Mucosa of gallbladder (tissue), 1 donor: ENCODE results near the gene TLCD2. TPM values are rescaled to one million over a fixed set of nuclear protein-coding genes. Genes with fewer than 3 reads are reported as not detected.
A peak's percentile ranks its signal among the peaks of the same experiment; 100 is the strongest.
"Not testable (repeated sequence)": the region's sequence is repeated elsewhere in the genome, so short reads cannot be mapped to it uniquely, and the experiment has no call there.

Experiments used
- DNase-seq: peaks from one replicate; pipeline ENCODE4 v3.0.0-alpha.2; 2020; ENCODE audit warnings: low spot score
- total RNA-seq: library from RNA; stranded (reverse); gene quantifications from one replicate; pipeline ENCODE4 v1.2.1, GENCODE V29; 2021
- donor health status: DM: no; HTN: no; CAD: no.

Gene TLCD2, protein sequence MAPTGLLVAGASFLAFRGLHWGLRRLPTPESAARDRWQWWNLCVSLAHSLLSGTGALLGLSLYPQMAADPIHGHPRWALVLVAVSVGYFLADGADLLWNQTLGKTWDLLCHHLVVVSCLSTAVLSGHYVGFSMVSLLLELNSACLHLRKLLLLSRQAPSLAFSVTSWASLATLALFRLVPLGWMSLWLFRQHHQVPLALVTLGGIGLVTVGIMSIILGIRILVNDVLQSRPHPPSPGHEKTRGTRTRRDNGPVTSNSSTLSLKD
- 6.5 TPM for total RNA-seq

DNA sequence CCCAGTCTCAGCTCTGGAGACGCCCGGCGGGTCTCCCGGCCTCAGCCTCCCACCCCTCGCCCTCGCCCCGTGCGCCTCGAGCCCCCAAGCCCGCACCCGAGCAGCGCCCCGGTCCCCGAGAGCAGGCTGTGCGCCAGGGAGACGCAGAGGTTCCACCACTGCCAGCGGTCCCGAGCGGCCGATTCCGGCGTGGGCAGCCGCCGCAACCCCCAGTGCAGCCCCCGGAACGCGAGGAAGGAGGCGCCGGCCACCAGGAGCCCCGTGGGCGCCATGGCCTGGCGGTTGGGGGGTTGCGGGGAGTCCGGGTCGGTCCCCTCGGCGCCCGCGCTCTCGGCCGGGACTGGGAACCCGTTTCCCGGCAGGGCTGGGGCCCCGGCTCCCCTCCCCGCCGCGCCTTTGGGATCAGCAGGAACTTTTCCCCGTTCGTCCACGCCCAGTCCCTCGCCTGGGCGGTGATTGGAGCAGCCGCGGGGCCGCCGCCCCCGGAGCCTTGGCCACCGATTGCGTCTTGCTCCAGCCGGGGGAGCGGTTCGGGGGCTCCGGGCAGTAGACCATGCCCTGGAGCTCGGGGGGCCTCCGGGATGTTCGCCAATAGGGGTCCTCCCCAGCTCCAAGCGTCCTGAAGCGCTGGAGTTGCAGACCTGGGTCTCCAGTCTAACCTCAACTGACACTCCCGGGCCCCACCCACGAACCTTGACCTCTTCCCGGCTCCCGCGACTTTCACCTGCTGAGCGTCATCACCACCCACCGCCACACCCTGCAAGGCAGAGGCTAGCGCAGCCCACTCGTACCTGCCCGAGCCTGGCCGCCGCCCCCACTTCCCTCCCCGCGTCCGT, at the start of gene TLCD2:
TSS of gene TLCD2 (minus strand) at position 407 of the 836 bp plus-strand sequence. CDS start at position 272, 135 bp downstream.
- peak; percentile 57 for DNase-seq

DNA sequence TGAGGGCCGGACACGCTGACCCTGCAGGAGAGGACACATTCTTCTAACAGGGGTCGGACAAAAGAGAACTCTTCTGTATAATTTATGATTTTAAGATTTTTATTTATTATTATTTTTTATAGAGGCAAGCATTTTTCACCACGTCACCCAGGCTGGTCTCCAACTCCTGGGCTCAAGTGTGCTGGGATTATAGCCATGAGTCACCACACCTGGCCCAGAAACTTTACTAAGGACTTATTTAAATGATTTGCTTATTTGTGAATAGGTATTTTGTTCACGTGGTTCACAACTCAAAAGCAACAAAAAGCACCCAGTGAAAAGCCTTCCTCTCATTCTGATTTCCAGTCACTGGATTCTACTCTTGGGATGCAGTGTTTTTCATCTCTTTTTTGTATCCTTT, 49.4 kb upstream of the TLCD2 start:
- DNase-seq, result no peak

DNA sequence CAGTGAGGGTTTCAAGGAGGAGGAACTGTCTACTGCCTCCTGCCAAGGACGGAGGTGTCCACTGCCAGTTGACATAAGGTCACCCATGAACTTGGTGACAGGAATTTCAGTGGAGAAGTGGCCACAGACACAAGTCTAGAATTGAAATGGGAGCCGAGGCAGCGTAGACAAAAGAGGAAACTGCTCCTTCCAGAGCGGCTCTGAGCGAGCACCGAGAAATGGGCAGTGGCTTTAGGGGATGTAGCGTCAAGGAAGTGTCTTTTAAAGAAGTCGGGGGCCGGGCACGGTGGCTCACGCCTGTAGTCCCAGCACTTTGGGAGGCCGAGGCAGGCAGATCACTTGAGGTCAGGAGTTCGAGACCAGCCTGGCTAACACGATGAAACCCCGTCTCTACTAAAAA, 48.6 kb upstream of the TLCD2 start:
- DNase-seq, result no peak

DNA sequence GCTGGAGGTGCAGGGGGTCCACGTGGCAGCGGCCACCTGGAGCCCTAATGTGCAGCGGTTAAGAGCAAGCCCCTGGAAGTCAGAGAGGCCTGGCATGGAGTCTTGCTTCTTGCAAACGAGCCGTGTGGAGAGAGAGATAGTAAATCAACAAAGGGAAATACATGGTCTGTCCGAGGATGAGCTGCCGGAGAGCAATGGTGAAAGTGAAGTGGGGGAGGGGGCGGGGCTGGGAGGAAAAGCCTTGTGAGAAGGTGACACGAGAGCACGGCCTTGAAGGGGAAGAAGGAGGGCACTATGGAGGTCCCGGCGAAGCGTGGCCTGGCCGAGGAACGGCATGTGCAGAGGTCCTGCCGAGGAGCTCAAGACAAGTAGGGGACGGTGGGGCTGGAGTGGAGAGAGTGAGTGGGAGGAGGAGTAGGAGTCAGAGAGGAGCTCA, 45.7 kb upstream of the TLCD2 start:
- no peak for DNase-seq

DNA sequence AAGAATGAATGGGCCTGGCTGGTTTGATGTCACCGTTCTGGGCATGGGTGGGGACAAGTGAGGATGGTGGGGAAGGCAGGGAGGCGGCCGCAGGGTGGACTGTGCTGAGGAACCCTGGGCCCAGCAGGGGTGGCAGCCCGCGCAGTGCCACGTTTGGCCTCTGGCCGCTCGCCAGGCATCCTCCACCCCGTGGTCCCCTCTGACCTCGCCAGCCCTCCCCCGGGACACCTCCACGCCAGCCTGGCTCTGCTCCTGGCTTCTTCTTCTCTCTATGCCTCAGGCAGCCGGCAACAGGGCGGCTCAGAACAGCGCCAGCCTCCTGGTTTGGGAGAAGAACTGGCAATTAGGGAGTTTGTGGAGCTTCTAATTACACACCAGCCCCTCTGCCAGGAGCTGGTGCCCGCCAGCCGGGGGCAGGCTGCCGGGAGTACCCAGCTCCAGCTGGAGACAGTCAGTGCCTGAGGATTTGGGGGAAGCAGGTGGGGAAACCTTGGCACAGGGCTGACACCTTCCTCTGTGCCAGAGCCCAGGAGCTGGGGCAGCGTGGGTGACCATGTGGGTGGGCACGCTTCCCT, 45.2 kb upstream of the TLCD2 start:
- DNase-seq, result no peak

DNA sequence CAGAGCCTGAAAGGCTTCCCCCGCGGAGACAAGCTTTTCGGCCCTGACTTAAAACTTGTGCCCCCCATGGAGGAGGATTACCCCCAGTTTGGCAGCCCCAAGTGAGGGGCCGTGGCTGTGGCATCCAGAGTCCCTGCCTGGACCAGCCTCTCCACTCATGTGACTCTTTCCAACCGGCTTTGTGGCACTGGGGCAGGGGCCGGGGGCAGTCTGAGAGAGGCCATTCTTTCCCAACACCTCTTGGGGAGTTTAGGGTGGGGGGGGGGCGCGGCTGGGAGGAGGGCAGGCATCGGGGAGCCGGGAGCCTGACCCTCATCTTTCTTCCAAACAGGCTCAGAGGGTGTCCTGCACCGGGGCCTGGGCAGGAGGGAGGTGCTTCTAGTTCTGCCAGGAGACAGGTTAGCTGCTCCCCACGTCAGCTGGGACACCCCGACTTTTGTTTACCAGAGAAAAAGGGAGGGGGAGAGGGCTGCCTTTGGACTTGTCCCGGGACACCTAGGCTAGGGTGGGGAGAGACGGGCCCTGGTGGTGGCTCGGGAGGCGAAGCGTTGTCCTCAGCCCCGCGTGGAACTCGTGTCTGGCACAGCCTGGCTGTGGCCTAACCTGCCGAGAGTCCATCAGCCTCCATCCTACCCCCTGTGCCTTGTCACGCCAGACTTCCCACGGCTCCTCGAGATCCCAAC, 44.4 kb upstream of the TLCD2 start:
- no peak for DNase-seq

DNA sequence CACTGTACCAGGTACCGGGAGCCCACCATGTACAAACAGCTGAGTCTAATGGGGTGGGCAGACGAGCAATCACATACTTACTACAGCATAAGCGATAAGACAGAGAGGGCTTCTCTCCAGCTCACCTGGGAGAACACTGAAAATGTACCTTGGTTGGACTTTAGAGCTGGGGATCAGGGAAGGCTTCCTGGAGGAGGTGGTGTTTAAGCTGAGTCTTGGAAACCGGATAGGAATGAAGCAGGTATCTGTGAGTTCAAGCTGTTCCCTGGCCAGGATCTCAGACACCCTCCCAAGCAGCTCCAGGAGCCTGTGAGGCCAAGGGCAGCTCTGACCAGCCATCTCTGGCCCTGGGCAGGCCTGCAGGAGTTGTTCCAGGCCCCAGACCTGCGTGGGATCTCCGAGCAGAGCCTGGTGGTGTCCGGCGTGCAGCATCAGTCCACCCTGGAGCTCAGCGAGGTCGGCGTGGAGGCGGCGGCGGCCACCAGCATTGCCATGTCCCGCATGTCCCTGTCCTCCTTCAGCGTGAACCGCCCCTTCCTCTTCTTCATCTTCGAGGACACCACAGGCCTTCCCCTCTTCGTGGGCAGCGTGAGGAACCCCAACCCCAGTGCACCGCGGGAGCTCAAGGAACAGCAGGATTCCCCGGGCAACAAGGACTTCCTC, 43.7 kb upstream of the TLCD2 start:
- DNase-seq, result no peak

DNA sequence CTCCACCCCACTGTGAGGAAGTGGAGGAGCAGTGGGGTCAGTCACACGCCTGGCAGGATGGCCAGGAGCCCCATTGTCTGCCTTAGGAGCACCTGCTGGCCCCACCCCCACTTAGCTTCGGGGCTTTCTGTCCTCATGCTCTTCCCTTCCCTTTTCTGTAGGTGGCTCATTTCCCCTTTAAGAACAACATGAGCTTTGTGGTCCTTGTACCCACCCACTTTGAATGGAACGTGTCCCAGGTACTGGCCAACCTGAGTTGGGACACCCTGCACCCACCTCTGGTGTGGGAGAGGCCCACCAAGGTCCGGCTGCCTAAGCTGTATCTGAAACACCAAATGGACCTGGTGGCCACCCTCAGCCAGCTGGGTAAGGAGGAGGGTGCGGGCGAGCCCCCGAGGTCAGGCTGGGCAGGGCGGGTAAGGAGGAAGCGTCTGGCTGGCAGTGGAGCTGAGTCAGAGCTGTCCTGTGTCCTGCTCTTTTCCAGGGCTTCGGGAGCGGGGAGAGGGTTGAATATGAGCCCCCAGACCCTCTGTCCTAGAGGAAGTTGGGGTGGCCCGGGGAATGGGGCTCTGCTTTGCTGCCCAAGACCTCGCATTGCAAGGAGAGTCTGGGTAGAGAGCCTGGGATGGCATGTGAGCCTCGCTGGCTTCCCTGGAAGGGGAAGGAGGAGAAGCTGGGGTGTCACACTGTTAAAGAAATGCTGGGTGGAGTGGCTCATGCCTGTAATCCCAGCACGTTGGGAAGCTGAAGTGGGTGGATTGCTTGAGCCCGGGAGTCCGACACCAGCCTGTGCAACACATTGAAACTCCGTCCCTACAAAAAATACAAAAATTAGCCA, 42.5 kb upstream of the TLCD2 start:
- no peak for DNase-seq

DNA sequence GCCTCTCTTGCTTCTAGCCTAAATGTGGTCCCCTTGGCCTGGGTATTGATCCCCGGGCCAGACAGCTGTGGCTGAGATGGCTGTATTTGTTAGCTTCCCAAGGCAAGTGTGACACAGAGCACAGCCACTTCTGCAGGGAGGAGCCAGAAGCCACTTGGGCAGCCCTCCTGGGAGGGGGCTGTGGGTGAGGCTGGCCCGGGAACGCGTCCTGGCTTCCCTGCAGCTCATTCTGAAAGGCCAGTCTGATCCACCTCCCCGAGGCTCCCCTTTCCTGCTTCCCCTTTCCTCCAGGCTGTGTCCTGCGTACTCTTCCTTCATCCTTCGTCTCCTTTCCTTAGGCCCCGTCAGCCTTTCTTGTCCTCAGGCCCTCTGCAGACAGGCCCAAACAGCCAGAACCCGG, 40.5 kb upstream of the TLCD2 start:
- no peak for DNase-seq

DNA sequence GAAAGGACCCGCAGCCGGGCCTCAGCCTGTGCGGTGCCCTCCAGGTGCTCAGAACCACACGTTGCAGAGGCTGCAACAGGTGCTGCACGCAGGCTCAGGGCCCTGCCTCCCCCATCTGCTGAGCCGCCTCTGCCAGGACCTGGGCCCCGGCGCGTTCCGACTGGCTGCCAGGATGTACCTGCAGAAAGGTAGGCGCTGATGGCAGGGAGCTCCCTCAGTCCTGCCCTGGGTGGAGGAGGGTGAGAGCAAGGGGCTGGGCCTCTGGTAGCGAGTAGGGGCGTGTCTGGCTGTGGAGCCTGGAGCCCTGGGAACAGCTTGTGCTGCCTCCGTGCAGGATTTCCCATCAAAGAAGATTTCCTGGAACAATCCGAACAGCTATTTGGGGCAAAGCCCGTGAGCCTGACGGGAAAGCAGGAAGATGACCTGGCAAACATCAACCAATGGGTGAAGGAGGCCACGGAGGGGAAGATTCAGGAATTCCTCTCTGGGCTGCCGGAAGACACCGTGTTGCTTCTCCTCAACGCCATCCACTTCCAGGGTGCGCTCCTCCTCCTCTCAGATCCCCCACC, 36.9 kb upstream of the TLCD2 start:
- DNase-seq, result no peak

DNA sequence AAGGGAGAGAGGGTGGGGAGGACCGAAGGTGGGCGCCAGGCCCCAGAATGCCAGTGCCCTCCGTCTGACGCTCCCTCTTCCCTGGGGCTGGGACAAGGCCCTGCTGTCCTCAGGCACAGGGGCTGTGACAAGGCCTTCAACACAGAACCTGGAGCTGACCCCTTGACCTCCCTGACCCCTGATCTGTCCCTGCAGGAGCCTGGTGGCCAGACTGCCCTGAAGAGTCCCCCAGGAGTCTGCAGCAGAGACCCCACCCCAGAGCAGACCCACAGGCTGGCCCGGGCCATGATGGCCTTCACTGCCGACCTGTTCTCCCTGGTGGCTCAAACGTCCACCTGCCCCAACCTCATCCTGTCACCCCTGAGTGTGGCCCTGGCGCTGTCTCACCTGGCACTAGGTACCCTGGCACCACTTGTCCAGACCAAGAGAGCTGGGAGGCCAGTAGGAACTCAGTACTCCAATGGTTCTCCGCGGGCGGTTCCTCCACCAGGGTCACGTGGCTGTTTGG, 35.4 kb upstream of the TLCD2 start:
- DNase-seq, result no peak

DNA sequence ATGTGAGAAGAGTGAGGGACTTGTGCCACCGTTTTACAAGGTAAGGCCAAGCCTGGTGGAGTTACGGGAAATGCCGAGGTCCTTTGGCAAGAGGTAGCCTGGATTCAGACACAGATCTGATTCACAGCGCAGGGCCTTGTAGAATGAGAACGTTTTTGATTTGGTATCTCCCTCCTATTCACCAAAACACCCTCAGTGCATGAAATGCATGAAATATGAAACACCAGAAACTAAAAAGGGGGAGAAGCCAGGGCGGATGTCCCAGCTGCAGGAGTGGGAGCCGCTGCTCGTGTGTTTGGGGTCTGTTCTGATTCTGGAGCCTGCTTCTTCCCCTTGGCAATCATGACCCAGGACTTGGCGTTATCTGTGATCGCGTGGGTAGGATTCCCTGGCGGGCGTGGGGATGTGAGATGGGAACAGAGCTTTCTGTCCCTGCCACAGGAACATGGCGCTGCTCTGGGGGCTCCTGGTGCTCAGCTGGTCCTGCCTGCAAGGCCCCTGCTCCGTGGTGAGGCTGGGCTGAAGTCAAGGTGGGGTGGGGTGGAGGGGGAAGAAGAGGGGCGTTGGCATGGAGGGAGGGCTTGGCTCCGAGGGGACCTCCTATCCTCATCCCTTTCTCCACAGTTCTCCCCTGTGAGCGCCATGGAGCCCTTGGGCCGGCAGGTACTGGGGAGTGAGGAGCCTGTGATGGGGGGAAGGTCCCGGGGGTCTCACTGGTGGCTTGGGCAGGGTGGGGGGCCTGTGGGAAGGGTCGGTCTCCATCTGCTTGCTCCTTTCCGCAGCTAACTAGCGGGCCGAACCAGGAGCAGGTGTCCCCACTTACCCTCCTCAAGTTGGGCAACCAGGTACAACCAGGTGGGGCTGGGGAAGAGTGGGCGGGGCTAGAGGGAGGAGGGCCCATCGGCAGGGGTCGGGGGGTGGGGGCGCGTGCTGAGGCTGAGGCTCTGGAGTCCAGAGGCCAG, 34.7 kb upstream of the TLCD2 start:
- DNase-seq, result no peak

DNA sequence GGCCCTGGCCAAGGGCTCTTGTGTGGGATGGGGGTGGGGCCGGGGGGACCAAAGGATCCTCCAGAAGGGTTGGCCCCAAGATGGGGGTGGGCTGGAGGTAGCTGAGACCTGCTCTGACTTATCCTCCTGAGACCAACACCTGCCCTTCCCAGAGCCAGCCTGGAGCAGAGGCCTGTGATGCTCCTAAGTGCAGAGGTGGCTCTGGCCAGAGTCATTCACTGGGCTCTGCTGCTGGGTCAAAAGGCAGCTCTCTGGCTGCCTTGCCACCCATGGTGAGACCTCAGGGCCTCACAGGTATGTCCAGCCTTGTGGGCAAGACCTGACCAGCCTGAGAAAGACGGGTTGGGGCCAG, 32.9 kb upstream of the TLCD2 start:
- DNase-seq, result no peak

DNA sequence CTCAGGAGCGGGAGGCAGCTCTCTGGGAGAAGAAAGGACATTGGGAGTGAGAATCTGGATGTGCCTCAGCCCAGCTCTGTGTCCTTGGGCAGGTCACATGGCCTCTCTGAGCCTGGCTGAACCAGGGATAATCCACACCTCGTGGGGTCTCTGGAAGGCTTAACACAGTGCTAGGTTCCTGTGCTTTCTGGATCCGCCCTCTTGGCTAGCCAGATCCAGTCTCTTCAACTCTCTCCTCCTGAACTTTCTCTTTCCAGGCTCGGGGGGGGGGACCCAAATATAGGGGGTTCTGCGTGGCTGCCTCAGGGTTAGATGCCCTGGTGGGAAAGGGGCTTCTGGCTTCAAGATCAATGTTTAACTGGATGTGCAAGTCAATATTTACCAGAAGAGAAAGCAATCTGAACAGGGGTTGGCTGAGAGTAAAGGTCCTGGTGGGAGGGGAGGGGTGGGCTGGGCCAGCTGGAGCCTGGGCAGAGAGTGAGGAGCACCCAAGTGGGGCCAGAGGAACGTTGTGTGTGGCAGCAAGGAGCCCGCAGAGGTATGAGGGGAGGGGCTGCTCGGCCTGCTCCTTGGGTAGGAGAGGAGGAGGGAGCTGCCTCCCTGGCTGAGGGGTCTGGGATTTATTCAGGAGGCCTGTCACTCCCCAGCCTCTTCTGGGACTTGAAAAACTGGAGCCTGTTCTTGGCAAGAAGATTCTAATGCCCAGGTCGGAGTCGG, 32.4 kb upstream of the TLCD2 start, which contains the start of gene SERPINF2:
TSS of gene SERPINF2 (plus strand) at position 501 of the 717 bp plus-strand sequence. CDS start 2,125 bp downstream, outside the sequence.
- no peak for DNase-seq

DNA sequence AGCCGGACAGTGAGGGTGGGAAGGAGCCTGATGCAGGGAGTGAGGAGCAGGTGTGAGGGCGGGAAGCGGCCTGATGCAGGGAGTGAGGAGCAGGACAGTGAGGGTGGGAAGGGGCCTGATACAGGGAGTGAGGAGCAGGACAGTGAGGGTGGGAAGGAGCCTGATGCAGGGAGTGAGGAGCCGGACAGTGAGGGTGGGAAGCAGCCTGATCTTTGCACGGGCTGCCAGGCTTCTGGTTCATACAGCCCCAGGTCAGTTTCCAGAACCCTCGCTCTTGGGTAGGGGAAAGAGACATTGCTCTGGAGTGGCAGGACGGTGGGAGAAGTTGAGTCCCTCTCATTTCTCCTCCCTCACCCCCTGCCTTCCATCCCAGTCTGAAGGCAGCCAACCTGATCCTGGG, 31.7 kb upstream of the TLCD2 start:
- not testable (repeated sequence) for DNase-seq

DNA sequence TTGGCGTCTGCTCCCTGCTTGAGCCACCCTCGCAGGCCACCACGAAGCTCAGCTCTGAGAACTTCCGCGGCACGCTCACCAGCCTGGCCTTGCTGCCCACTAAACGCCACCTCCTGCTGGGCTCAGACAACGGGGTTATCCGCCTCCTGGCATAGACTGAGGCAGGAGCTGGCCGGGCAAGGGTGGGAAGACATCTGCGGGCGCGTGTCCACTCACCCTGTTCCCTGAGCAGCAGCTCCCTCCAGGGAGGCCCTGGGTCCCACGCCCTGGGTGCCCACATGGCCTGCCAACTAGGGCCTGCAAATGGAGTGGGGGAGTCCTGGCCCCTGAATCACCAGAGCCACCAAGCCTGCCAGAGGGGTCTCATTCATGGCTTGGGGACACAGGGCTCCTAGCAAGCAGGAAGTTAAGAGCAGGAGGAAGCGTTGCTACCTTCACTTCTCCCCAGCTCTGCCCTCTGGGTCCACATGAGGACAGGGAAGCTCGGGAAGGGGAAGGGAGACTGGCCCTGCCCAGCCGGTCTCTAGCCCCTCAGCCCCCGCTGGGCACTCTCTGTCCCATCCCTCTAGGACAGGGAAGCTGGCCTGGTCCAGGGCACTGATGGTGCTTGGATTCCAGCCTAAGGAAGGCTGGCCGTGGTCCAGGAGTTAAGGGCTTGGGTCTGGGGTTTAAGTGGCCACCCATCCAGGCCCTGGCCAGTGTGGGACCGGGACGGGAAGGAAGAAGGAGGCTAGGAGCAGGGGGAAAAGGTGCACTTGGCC, 27.5 kb upstream of the TLCD2 start:
- DNase-seq, result no peak
